ENCODE results near the gene IL12RB2.
"Not testable (repeated sequence)": the region's sequence is repeated elsewhere in the genome, so short reads cannot be mapped to it uniquely, and the experiment has no call there.

DNA sequence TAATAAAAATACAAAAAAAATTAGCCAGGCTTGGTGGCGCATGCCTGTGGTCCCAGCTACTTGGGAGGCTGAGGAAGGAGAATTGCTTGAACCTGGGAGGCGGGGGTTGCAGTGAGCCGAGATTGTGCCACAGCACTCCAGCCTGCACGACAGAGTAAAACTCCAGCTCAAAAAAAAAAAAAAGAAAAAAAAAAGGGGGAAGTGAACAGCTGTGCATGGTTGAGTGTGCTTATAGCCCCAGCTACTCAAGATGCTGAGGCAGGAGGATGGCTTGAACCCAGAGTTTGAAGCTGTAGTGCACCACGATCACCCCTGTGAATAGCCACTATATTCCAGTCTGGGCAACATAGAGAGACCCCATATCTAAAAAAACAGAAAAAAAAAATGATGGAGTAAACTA lies 138.3 kb downstream of the IL12RB2 start:
- TF ChIP-seq CTCF, POLR2A (IDR thresholded peaks at IDR 0.05): not testable (repeated sequence)

All from body of pancreas (tissue), 4 donors.